SK-N-SH (cell line): ENCODE data around the gene MSMP. TPM values are rescaled to one million over a fixed set of nuclear protein-coding genes. Genes with fewer than 3 reads are reported as not detected.

ENCODE experiments used
- CTCF ChIA-PET: fragments of 300-600, 350-600 bp; formaldehyde crosslinking; extraction: SDS; loops from one replicate; lab custom pipeline; 2021; lab: Yijun Ruan, JAX
- POLR2A ChIA-PET: fragments of 350-600 bp; sonication (Branson Sonifier 250); formaldehyde crosslinking; extraction: SDS; loops from one replicate; lab custom pipeline; 2020; ENCODE audit warnings: antibody characterized with exemption, inconsistent platforms; lab: Yijun Ruan, JAX
- DNase-seq: peaks from one replicate; pipeline ENCODE4 v3.0.0; 2012
- H2AFZ ChIP-seq: fragments of 200-600 bp; sonication (generic); 2 replicates; pipeline ENCODE4 v1.8.1; 2016; ENCODE audit warnings: antibody characterized with exemption, mild to moderate bottlenecking, low read depth
- H3F3A ChIP-seq: fragments of 200-600 bp; sonication (generic); replicated peaks from 2 replicates; pipeline ENCODE3; 2016; ENCODE audit warnings: antibody characterized with exemption, mild to moderate bottlenecking; ENCODE audit not compliant: insufficient read depth
- H3K27ac ChIP-seq, 2 experiments: fragments of 200-500 bp in 1 of 2; fragments of 200-600 bp in 1 of 2; sonication (Bioruptor generic) in 1 of 2; sonication (generic), shearing (Covaris generic) in 1 of 2; 2 replicates each; pipeline versions ENCODE4 v1.5.1 to v1.6.1; 2014 to 2016; ENCODE audit warnings: low read depth in 2 of 2, inconsistent platforms in 1 of 2, low read length in 1 of 2, mild to moderate bottlenecking in 1 of 2, mixed read lengths in 1 of 2
- H3K27me3 ChIP-seq: fragments of 200-600 bp; sonication (generic), shearing (Covaris generic); 2 replicates; pipeline ENCODE4 v1.6.1; 2016; ENCODE audit warnings: mixed run types; ENCODE audit not compliant: insufficient read depth
- H3K36me3 ChIP-seq, 2 experiments: fragments of 200-500 bp in 1 of 2; fragments of 200-600 bp in 1 of 2; sonication (Bioruptor generic) in 1 of 2; sonication (generic) in 1 of 2; replicated peaks in 1 of 2; 2 replicates each; pipeline versions ENCODE3 to v1.5.1; 2014 to 2016; ENCODE audit warnings: low read length in 1 of 2, mild to moderate bottlenecking in 1 of 2; ENCODE audit not compliant: insufficient read depth in 2 of 2, control insufficient read depth in 1 of 2
- H3K4me1 ChIP-seq, 2 experiments: fragments of 200-500 bp in 1 of 2; fragments of 200-600 bp in 1 of 2; sonication (Bioruptor generic) in 1 of 2; sonication (generic), shearing (Covaris generic) in 1 of 2; 2 replicates each; pipeline versions ENCODE4 v1.5.1 to v1.6.1; 2014 to 2016; ENCODE audit warnings: low read depth in 1 of 2, low read length in 1 of 2, mixed run types in 1 of 2; ENCODE audit not compliant: insufficient read depth in 2 of 2, control insufficient read depth in 1 of 2
- H3K4me2 ChIP-seq: fragments of 200-600 bp; sonication (generic), shearing (Covaris generic); 2 replicates; pipeline ENCODE4 v1.6.1; 2017; ENCODE audit warnings: mixed run types
- H3K4me3 ChIP-seq, 2 experiments: fragments of 200-500 bp in 1 of 2; fragments of 200-600 bp in 1 of 2; sonication (Bioruptor generic) in 1 of 2; sonication (generic), shearing (Covaris generic) in 1 of 2; 2 replicates each; pipeline versions ENCODE4 v1.5.1 to v1.8.1; 2014 to 2016; ENCODE audit warnings: low read depth in 2 of 2, inconsistent platforms in 1 of 2, low read length in 1 of 2, mild to moderate bottlenecking in 1 of 2, mixed read lengths in 1 of 2, moderate library complexity in 1 of 2
- H3K79me2 ChIP-seq: fragments of 200-600 bp; sonication (generic); 2 replicates; pipeline ENCODE4 v1.8.1; 2017; ENCODE audit warnings: mild to moderate bottlenecking; ENCODE audit not compliant: insufficient read depth
- H3K9ac ChIP-seq: fragments of 200-600 bp; sonication (generic); 2 replicates; pipeline ENCODE4 v1.6.1; 2017; ENCODE audit warnings: mixed run types
- H3K9me2 ChIP-seq: fragments of 200-600 bp; sonication (generic); 2 replicates; pipeline ENCODE4 v1.6.1; 2017; ENCODE audit warnings: mixed run types
- H3K9me3 ChIP-seq: fragments of 200-600 bp; sonication (generic); 2 replicates; pipeline ENCODE4 v1.6.1; 2017; ENCODE audit warnings: mixed run types, mild to moderate bottlenecking, moderate library complexity
- H4K20me1 ChIP-seq: fragments of 200-600 bp; sonication (generic); 2 replicates; pipeline ENCODE4 v1.6.1; 2017; ENCODE audit warnings: mild to moderate bottlenecking, mixed run types; ENCODE audit not compliant: insufficient read depth
- CHD2 ChIP-seq: fragments of 150-350 bp; IDR thresholded peaks from 2 replicates; pipeline ENCODE4 v1.6.1; 2018; ENCODE audit warnings: low read length; ENCODE audit not compliant: partially characterized antibody
- ELF1 ChIP-seq: IDR thresholded peaks from 2 replicates; pipeline ENCODE4 v1.4.0; 2012
- EZH2phosphoT487 ChIP-seq: fragments of 200-600 bp; sonication (generic); IDR thresholded peaks from 2 replicates; pipeline ENCODE4 v1.6.1; 2017; ENCODE audit warnings: low read depth, mixed run types, mild to moderate bottlenecking, antibody characterized with exemption, moderate library complexity, borderline replicate concordance
- FOXJ3 ChIP-seq: sonication (generic); formaldehyde crosslinking; IDR thresholded peaks from 2 replicates; pipeline ENCODE4 v1.5.1; 2020; ENCODE audit warnings: mild to moderate bottlenecking, missing genetic modification reagents
- GATA2 ChIP-seq: sonication (generic); formaldehyde crosslinking; IDR thresholded peaks from 2 replicates; pipeline ENCODE4 v1.5.0; 2020; ENCODE audit warnings: mild to moderate bottlenecking, missing genetic modification reagents
- MEF2A ChIP-seq: IDR thresholded peaks from 2 replicates; pipeline ENCODE4 v1.4.0; 2012; ENCODE audit warnings: low read depth, borderline replicate concordance
- NFIC ChIP-seq: IDR thresholded peaks from 2 replicates; pipeline ENCODE4 v1.4.0; 2012; ENCODE audit warnings: borderline replicate concordance
- POLR2AphosphoS5 ChIP-seq: IDR thresholded peaks from 2 replicates; pipeline ENCODE4 v1.6.1; 2012; ENCODE audit warnings: low read depth, low read length
- RAD21 ChIP-seq: IDR thresholded peaks from 2 replicates; pipeline ENCODE4 v1.6.1; 2012; ENCODE audit warnings: mild to moderate bottlenecking, low read length
- RXRA ChIP-seq: IDR thresholded peaks from 2 replicates; pipeline ENCODE4 v1.4.0; 2012; ENCODE audit warnings: low read depth, mild to moderate bottlenecking, borderline replicate concordance
- SMC3 ChIP-seq: IDR thresholded peaks from 2 replicates; pipeline ENCODE4 v1.6.1; 2012; ENCODE audit warnings: low read depth, low read length, improper control_type of control experiment
- TAF1 ChIP-seq: IDR thresholded peaks from 2 replicates; pipeline ENCODE4 v1.6.1; 2012; ENCODE audit warnings: low read depth, mild to moderate bottlenecking, low read length, moderate library complexity, borderline replicate concordance
- TCF12 ChIP-seq: IDR thresholded peaks from 2 replicates; pipeline ENCODE4 v1.4.0; 2012
- WGBS: methylation state at CpG from one replicate; pipeline ENCODE4 v1.1.6; 2017; ENCODE audit warnings: low lambda C conversion rate; 5-methylcytosine and 5-hydroxymethylcytosine counted together
- polyA plus RNA-seq, 3 experiments: library from polyadenylated mRNA; depleted of rRNA; stranded (reverse); fragments of >200 nt; gene quantifications; 2 replicates each; pipeline ENCODE4 v1.2.3, GENCODE V29; 2012
- TF ChIP-seq, protein P1 (sequence below): IDR thresholded peaks from 2 replicates; pipeline ENCODE4 v1.6.1; 2012; ENCODE audit warnings: mild to moderate bottlenecking, low read depth, low read length, moderate library complexity
- TF ChIP-seq, protein P2 (sequence below): IDR thresholded peaks from 2 replicates; pipeline ENCODE4 v1.4.0; 2012; ENCODE audit warnings: low read depth
- TF ChIP-seq, protein P3 (sequence below): IDR thresholded peaks from 2 replicates; pipeline ENCODE4; 2012
- TF ChIP-seq, protein P4 (sequence below): fragments of 150-350 bp; IDR thresholded peaks from 2 replicates; pipeline ENCODE4 v1.6.1; 2016; ENCODE audit warnings: mild to moderate bottlenecking, low read depth, low read length

Gene MSMP
- polyA plus RNA-seq, 1 of the 3 experiments (the other 2 are of a cell fraction), result 1.2 TPM

GRCh38 chr9:35763181-35763580, 9.1 kb upstream of the MSMP start:
- Histone ChIP-seq H3K4me2 (no peak overlapping the region), H3K36me3 (no peaks in the 10 kb centered on the region), H3K27me3 (no peaks in the 10 kb centered on the region), H3K9me3 (no peaks in the 10 kb centered on the region), H3K9me2 (no peaks in the 10 kb centered on the region), H3K27ac (no peak overlapping the region), H3K4me3 (no peak overlapping the region), H3K79me2 (no peaks in the 10 kb centered on the region), H3F3A (peaks cover 10% of the 10 kb centered on the region), H3K9ac (no peak overlapping the region), H4K20me1 (no peaks in the 10 kb centered on the region), H3K4me1 (peaks cover 7 to 10% of the 10 kb centered on the region in 2 experiments; a peak in 3 of 4 replicates), H2AFZ (no peak overlapping the region)
- no peak for DNase-seq
- ChIA-PET CTCF (no interaction called here), POLR2A (no interaction called here)
- 89% methylated on average over 2 of the region's 2 CpGs for WGBS
- no peak for TF ChIP-seq RAD21
- no peak for TF ChIP-seq FOXJ3
- no peak for TF ChIP-seq ELF1
- no peak for TF ChIP-seq CHD2
- TF ChIP-seq, protein P1, sequence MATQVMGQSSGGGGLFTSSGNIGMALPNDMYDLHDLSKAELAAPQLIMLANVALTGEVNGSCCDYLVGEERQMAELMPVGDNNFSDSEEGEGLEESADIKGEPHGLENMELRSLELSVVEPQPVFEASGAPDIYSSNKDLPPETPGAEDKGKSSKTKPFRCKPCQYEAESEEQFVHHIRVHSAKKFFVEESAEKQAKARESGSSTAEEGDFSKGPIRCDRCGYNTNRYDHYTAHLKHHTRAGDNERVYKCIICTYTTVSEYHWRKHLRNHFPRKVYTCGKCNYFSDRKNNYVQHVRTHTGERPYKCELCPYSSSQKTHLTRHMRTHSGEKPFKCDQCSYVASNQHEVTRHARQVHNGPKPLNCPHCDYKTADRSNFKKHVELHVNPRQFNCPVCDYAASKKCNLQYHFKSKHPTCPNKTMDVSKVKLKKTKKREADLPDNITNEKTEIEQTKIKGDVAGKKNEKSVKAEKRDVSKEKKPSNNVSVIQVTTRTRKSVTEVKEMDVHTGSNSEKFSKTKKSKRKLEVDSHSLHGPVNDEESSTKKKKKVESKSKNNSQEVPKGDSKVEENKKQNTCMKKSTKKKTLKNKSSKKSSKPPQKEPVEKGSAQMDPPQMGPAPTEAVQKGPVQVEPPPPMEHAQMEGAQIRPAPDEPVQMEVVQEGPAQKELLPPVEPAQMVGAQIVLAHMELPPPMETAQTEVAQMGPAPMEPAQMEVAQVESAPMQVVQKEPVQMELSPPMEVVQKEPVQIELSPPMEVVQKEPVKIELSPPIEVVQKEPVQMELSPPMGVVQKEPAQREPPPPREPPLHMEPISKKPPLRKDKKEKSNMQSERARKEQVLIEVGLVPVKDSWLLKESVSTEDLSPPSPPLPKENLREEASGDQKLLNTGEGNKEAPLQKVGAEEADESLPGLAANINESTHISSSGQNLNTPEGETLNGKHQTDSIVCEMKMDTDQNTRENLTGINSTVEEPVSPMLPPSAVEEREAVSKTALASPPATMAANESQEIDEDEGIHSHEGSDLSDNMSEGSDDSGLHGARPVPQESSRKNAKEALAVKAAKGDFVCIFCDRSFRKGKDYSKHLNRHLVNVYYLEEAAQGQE, result no peak
- TF ChIP-seq, protein P2, sequence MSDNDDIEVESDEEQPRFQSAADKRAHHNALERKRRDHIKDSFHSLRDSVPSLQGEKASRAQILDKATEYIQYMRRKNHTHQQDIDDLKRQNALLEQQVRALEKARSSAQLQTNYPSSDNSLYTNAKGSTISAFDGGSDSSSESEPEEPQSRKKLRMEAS, result no peak
- TF ChIP-seq, protein P3, sequence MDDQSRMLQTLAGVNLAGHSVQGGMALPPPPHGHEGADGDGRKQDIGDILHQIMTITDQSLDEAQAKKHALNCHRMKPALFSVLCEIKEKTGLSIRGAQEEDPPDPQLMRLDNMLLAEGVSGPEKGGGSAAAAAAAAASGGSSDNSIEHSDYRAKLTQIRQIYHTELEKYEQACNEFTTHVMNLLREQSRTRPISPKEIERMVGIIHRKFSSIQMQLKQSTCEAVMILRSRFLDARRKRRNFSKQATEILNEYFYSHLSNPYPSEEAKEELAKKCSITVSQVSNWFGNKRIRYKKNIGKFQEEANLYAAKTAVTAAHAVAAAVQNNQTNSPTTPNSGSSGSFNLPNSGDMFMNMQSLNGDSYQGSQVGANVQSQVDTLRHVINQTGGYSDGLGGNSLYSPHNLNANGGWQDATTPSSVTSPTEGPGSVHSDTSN, result no peak
- TF ChIP-seq RXRA, result no peak
- no peak for TF ChIP-seq SMC3
- TF ChIP-seq NFIC, result no peak
- no peak for TF ChIP-seq MEF2A
- no peak for TF ChIP-seq TAF1
- TF ChIP-seq TCF12, result no peak
- TF ChIP-seq GATA2 (CRISPR knock-in tag), result no peak

DNA sequence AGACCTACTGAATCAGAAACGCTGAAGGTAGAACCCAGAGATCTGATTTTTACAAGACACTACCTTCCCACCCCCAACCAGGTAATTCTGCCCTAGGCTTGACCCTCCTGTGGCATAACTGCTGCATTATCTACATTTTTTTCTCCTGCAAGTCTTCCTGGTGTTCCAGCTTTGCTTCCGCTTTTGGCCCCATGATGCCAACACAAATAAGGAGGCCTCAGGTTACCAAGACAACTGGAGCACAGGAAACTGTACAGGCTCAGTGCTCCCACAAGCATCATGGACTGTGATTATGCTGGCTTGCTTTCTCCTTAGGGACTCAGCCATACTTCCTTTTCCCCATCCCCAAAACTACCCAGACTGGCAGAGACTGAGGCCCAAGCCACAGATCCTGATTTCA, 6.6 kb upstream of the MSMP start:
- 80% methylated on average over 2 of the region's 2 CpGs for WGBS
- Histone ChIP-seq H3K27me3 (no peaks in the 10 kb centered on the region), H3K9ac (no peak overlapping the region; the same call in 1 of the 2 replicates), H3K36me3 (peaks cover 0 to 4% of the 10 kb centered on the region in 2 experiments), H2AFZ (no peak overlapping the region), H3F3A (peaks cover 14% of the 10 kb centered on the region), H3K9me3 (no peaks in the 10 kb centered on the region), H3K4me1 (peaks cover 9 to 17% of the 10 kb centered on the region in 2 experiments; a peak in 3 of 4 replicates), H3K27ac (peak overlapping the region in 1 of 2 experiments; percentile 51; a peak in 2 of 4 replicates)
- POLR2A ChIA-PET, result no interaction called here
- TF ChIP-seq, protein P4, sequence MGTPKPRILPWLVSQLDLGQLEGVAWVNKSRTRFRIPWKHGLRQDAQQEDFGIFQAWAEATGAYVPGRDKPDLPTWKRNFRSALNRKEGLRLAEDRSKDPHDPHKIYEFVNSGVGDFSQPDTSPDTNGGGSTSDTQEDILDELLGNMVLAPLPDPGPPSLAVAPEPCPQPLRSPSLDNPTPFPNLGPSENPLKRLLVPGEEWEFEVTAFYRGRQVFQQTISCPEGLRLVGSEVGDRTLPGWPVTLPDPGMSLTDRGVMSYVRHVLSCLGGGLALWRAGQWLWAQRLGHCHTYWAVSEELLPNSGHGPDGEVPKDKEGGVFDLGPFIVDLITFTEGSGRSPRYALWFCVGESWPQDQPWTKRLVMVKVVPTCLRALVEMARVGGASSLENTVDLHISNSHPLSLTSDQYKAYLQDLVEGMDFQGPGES, result no peak
- TF ChIP-seq POLR2AphosphoS5 (no peak), EZH2phosphoT487 (no peak)
- TF ChIP-seq, all 33 proteins: peak for 0
- no peaks in the 10 kb centered on the region for H3K79me2 ChIP-seq
- H3K9me2 ChIP-seq, result no peaks in the 10 kb centered on the region
- peak overlapping the region; percentile 20; the same call in 1 of the 2 replicates for H3K4me2 ChIP-seq
- no peak overlapping the region for H3K4me3 ChIP-seq
- no peak for DNase-seq
- CTCF ChIA-PET, result interaction anchor here (0.6 to 1.8 kb wide), 9 partner anchors 11 to 285 kb away, joined by 3 to 7 read pairs (median 4); no protein-coding TSS in a partner anchor
- H4K20me1 ChIP-seq, result no peaks in the 10 kb centered on the region
